Kidney epithelial cell (primary cell): Measurements from ENCODE around the gene HS3ST5. TPM values are rescaled to one million over a fixed set of nuclear protein-coding genes. Genes with fewer than 3 reads are reported as not detected.

Experiments used
- DNase-seq: peaks from one replicate; pipeline ENCODE4 v3.0.0-alpha.2; 2010; ENCODE audit warnings: low read depth
- H3K27me3 ChIP-seq: 2 replicates; pipeline ENCODE4 v1.6.0; 2011; ENCODE audit warnings: low read length; ENCODE audit not compliant: control insufficient read depth, insufficient read depth
- H3K36me3 ChIP-seq: 2 replicates; pipeline ENCODE4 v1.5.1; 2011; ENCODE audit warnings: low read length; ENCODE audit not compliant: control insufficient read depth, insufficient read depth
- H3K4me3 ChIP-seq: 2 replicates; pipeline ENCODE4 v1.5.1; 2011; ENCODE audit warnings: low read depth, mild to moderate bottlenecking, control low read depth, low read length
- total RNA-seq: library from RNA; depleted of rRNA; stranded (reverse); fragments of >200 nt; gene quantifications from 2 replicates; pipeline ENCODE4 v1.2.3, GENCODE V29; 2015
- TF ChIP-seq, protein P1 (sequence below): IDR thresholded peaks from 2 replicates; pipeline ENCODE4 v1.5.1; 2011; ENCODE audit warnings: mild to moderate bottlenecking, moderate library complexity, low read length, control low read depth, inconsistent platforms; ENCODE audit not compliant: insufficient read depth, poor library complexity, severe bottlenecking

HS3ST5 gene
- total RNA-seq, 1 donor from 2014 or later, result 0.25 TPM

DNA sequence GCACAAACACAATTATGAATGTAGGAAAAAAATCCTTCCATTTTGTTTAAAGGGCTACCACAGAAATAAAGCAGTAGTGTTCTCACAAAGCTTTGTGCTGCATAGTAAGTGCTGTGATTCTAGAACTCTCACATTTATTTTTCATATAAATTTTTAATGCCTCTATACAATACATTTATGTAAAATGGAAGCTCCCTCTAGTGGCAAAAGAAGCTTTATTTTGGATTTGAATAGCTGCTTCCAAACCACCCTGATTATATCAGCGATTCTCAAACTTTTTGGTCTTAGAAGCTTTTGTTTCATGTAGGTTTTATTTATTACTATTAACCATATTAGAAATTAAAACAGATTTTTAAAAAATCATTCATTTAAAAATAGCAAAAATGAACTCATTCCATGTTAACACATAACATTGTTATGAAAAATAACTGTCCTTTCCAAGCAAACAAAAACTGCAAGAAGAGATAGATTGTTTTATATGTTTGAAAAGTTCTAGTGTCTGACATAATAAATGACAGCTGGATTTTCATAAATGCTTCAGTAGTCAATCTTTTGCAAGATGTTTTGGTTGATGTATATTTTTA lies 38.4 kb downstream of the HS3ST5 start:
- DNase-seq, result no peak
- TF ChIP-seq, protein P1, sequence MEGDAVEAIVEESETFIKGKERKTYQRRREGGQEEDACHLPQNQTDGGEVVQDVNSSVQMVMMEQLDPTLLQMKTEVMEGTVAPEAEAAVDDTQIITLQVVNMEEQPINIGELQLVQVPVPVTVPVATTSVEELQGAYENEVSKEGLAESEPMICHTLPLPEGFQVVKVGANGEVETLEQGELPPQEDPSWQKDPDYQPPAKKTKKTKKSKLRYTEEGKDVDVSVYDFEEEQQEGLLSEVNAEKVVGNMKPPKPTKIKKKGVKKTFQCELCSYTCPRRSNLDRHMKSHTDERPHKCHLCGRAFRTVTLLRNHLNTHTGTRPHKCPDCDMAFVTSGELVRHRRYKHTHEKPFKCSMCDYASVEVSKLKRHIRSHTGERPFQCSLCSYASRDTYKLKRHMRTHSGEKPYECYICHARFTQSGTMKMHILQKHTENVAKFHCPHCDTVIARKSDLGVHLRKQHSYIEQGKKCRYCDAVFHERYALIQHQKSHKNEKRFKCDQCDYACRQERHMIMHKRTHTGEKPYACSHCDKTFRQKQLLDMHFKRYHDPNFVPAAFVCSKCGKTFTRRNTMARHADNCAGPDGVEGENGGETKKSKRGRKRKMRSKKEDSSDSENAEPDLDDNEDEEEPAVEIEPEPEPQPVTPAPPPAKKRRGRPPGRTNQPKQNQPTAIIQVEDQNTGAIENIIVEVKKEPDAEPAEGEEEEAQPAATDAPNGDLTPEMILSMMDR, result peak; percentile 53
- Histone ChIP-seq H3K36me3 (no peaks in the 10 kb centered on the region), H3K27me3 (no peaks in the 10 kb centered on the region), H3K4me3 (no peak overlapping the region)

- no peak for DNase-seq
- Histone ChIP-seq H3K4me3 (no peak overlapping the region), H3K36me3 (no peaks in the 10 kb centered on the region), H3K27me3 (no peaks in the 10 kb centered on the region)
- TF ChIP-seq, protein P1, result no peak
Observed at GRCh38 chr6:114301596-114302219, 41.1 kb downstream of the HS3ST5 start.

DNA sequence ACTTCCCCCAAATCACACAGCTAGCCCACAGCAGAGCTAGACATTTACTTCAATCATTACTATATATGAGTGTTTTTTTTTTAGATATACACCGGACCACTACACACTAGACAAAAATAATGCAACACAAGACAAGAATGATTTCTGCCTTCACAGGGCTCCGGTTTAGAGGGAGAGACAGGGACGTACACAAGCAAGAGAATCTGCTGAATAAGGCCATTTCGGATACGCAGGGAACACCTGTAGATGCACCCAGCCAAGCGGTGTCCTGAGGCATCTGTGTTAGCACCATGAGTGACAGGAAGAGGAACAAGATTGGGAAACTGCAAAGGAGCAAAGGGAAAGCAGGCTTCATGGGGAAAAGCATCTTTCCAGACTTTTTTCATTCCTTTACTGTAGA lies 45.7 kb downstream of the HS3ST5 start:
- no peak for DNase-seq
- Histone ChIP-seq H3K4me3 (no peak overlapping the region), H3K27me3 (no peaks in the 10 kb centered on the region), H3K36me3 (no peaks in the 10 kb centered on the region)
- TF ChIP-seq, protein P1, result no peak

DNA sequence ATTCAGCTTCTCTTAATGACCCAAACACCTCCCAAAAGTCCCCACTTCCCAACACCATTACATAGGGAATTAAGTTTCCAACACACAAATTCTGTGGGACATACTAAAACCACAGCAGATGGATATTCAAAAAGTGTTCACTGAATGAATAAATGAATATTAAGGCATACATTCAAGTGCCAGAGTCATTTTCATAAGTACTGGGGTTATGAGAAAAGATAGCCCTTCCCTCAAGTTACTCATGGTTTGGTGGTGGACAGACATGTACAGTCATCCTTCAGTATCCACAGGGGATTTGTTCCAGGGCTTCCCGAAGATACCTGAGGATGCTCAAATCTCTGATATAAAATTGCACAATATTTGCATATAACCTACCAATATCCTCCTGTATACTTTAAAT lies 50.4 kb downstream of the HS3ST5 start:
- DNase-seq, result no peak
- TF ChIP-seq, protein P1, result no peak
- Histone ChIP-seq H3K36me3 (no peaks in the 10 kb centered on the region), H3K4me3 (no peak overlapping the region), H3K27me3 (no peaks in the 10 kb centered on the region)

DNA sequence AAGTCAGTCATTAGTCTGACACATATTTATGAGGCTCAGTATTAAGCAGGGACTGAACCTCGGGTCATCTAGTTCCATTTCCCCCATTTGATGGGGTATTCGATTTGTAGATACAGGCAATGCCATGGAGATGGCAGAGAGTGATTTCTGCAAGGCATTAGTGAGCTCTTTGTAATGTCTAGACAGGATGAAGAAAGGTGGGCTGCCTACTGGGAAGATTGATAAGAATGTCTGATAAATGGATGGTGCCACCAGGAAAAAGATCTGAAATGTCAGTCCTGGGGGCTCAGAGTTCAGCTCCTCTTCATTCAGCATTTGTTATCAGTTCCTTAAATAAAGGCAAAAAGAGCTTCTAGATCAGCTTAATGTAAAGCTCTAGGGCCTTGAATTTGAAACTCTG lies 51.4 kb downstream of the HS3ST5 start:
- Histone ChIP-seq H3K36me3 (no peaks in the 10 kb centered on the region), H3K4me3 (no peak overlapping the region), H3K27me3 (no peaks in the 10 kb centered on the region)
- TF ChIP-seq, protein P1, result no peak
- no peak for DNase-seq

DNA sequence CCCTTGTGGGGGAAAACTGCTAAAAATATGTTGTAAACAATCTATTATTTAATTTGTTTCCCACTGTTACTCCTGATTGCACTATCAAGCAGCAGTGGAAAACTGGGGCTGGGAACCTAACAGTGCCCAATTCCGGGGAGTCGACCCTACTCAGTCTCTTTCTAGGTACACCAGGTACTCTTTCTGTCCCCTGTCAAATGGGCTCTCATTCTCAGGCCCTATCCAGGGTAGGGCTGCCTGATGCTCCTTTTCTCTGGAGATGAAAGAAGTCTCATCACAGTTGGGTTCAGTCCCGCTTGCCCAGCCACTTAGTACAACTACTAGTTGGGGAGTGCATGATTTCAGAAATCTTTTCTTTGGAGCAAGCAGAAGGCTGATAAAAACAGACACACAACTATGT lies 52.0 kb downstream of the HS3ST5 start:
- no peak overlapping the region for H3K4me3 ChIP-seq
- no peaks in the 10 kb centered on the region for H3K36me3 ChIP-seq
- TF ChIP-seq, protein P1, result no peak
- no peaks in the 10 kb centered on the region for H3K27me3 ChIP-seq
- DNase-seq, result no peak
